Activated T-cell treated with anti-CD3 and anti-CD28 coated beads, Interleukin-2, amount 50 U/mL, for 48 hours (primary cell): ENCODE measurements around the gene OR9Q1.
"Not testable (repeated sequence)": the region's sequence is repeated elsewhere in the genome, so short reads cannot be mapped to it uniquely, and the experiment has no call there.

ENCODE experiments used
- DNase-seq, 2 experiments: peaks; one replicate each; pipeline ENCODE4 v3.0.0-alpha.2; 2020

The OR9Q1 gene, protein sequence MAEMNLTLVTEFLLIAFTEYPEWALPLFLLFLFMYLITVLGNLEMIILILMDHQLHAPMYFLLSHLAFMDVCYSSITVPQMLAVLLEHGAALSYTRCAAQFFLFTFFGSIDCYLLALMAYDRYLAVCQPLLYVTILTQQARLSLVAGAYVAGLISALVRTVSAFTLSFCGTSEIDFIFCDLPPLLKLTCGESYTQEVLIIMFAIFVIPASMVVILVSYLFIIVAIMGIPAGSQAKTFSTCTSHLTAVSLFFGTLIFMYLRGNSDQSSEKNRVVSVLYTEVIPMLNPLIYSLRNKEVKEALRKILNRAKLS

GRCh38 chr11:58023435-58023931 lies at the start of gene OR9Q1:
Gene OR9Q1, plus strand, starts transcription at chr11:58023881. Its CDS starts 155,564 bp downstream, at chr11:58179445.
- no peak for DNase-seq

GRCh38 chr11:57974132-57974531 lies 49.5 kb upstream of the OR9Q1 start:
- DNase-seq, result no peak

GRCh38 chr11:57974848-57975601 lies 48.7 kb upstream of the OR9Q1 start:
- DNase-seq, result no peak

DNA sequence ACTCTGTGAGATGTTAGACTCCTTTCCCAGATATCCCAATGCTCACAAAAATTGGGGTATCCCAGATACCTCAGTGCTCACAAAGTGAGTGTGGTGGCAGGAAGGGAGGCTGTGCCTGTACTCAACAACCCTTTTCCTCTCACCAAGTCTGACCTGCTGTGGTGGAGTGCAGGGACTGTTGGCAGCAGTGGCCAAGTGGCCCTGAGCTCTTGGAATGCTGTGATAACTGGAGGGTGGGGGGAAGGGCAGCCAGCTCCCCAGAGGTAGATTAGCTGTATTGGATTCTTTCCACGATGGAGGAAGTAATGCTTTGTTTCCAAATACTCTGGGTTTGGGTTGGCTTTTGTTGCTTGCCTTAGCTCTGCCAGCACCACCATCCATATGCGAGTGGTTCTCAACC lies 46.0 kb upstream of the OR9Q1 start:
- no peak for DNase-seq

DNA sequence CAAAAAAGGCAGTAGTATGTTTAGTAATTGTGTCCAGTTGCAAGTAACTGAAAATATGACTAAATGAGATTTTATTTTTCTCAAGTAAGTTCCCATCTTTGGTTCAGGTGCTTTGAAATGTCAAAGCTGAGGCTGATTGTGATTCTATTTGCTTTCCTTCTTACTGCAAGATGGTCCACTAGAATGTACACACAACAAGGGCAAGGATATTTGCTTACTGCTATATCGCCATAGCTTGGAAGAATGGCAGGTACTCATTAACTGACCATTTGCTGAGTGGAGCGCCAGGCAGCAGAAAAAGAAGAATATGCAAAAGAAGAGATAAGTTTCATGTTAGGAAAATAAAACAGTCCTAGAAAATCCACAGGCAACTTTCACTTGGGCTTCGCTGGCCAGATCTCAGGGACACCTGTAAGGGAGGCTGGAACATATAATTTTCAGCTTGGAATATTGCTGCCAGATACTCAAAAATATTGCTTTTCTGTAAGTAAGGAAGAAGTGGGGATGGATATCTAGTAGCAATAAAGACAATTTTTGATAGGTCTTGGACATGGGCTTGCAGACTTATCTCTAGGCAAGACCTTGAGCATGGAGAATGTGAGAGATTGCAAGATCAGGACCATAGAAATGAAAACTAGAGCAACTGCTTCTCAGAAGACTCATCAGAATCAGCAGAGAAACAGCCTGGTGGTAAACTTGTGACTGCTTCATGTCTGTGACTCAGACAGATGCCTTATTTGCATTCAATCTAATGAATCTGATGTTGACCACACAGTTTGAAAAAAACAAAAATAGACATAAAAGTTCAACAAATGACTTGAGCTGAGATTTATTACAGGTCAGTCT lies 44.8 kb upstream of the OR9Q1 start:
- no peak for DNase-seq

GRCh38 chr11:57979532-57980079 lies 44.1 kb upstream of the OR9Q1 start:
- DNase-seq, result no peak

DNA sequence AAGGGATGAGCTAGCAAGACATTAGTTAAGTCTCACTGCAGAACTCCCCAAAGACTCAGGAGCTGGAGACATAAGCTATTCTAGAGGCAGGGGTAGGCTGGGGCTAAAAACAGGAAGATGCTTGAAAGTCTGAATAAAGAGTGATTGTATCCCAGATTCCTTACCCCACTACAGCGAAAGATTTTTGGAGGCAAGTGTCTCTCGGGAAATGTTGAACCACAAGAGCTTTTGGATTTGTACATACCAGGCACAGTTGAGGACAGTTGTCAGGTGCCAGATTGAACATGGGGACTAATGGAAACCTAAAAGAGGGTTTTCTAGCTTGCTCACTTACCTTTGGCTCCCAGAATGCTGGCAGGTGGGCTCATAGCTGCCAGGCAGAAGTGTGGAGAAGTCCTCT lies 43.5 kb upstream of the OR9Q1 start:
- DNase-seq, result no peak

GRCh38 chr11:57981536-57981935 lies 42.1 kb upstream of the OR9Q1 start:
- no peak for DNase-seq

GRCh38 chr11:57982776-57983175 lies 40.9 kb upstream of the OR9Q1 start:
- DNase-seq, result no peak

- DNase-seq, result no peak
These were observed 40.5 kb upstream of the OR9Q1 start for GRCh38 chr11:57983191-57983590.

GRCh38 chr11:57999523-57999922 lies 24.2 kb upstream of the OR9Q1 start:
- not testable (repeated sequence) for DNase-seq

DNA sequence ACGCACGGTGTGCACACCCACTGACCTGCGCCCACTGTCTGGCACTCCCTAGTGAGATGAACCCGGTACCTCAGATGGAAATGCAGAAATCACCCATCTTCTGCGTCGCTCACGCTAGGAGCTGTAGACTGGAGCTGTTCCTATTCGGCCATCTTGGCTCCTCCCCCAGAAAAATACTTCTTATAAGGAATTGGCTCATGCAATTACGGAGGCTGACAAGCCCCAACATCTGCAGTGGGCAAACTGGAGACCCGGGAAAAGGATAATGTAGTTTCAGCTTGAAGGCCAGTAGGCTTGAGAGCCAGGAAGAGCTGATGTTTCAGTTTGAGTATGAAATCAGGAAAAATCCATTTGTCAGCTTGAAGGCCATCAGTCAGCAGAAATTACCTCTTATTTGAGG lies 23.7 kb upstream of the OR9Q1 start:
- DNase-seq, result not testable (repeated sequence)

DNA sequence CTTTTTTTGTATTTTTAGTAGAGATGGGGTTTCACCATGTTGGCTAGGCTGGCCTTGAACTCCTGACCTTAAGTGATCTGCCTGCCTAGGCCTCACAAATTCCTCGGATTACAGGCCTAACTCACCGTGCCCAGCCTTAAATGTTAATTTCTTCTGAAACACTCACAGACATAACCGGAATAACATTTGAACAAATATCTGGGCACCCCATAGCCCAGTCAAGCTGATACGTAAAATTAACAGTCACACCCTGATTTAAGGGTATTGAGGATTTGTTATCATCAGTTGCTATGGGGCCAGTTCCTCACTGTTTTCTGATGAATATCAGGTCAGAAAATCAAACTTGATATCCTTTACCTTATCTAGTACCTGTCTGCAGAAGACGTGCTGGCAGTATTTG lies 23.0 kb upstream of the OR9Q1 start:
- no peak for DNase-seq

- no peak for DNase-seq
These were observed 20.6 kb upstream of the OR9Q1 start for GRCh38 chr11:58003036-58003435.

DNA sequence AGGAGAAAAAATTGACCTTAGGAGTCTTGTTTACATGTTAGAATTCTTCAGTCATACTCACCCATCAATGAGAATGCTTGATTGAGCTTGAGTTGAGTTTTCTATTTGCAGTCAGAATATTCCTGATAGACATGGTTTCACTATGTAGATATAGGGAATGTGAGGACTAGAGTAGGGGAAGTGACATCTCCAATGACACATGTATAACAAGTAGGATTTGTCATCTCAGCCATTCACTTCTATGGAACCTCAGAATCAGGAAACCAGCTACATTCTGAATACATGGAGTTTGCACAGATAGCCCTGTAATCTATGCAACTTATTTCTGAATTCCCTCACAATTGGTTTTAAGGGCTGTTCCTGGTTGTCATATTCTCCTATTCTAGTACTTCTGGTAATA lies 20.1 kb upstream of the OR9Q1 start:
- no peak for DNase-seq

DNA sequence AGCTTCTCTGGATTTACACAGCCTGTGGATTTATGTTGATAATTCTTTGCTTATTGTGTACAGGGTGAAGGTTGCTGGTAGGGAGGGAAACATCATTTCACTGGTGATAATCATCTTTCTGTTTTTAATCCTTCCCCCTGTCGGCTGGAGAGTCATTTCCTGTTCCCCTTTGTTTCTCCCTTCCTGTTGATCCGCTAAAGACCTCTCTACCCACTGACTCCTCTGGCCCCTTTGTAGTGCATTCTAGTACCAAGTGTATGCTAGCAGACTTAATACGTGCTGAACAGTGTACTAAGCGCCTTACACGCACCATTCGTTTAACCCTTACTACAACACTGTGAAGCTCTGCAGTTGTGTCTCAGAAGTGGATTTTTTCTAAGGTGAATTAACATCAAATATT lies 19.0 kb upstream of the OR9Q1 start:
- DNase-seq, result no peak

- DNase-seq, result no peak
These were observed 16.7 kb upstream of the OR9Q1 start for GRCh38 chr11:58006940-58007339.

GRCh38 chr11:58011771-58012170 lies 11.9 kb upstream of the OR9Q1 start:
- DNase-seq, result no peak

GRCh38 chr11:58024601-58025091 lies 965 bp downstream of the OR9Q1 start:
- no peak for DNase-seq

- DNase-seq, result no peak
These were observed 3.7 kb downstream of the OR9Q1 start for GRCh38 chr11:58027341-58027740.

DNA sequence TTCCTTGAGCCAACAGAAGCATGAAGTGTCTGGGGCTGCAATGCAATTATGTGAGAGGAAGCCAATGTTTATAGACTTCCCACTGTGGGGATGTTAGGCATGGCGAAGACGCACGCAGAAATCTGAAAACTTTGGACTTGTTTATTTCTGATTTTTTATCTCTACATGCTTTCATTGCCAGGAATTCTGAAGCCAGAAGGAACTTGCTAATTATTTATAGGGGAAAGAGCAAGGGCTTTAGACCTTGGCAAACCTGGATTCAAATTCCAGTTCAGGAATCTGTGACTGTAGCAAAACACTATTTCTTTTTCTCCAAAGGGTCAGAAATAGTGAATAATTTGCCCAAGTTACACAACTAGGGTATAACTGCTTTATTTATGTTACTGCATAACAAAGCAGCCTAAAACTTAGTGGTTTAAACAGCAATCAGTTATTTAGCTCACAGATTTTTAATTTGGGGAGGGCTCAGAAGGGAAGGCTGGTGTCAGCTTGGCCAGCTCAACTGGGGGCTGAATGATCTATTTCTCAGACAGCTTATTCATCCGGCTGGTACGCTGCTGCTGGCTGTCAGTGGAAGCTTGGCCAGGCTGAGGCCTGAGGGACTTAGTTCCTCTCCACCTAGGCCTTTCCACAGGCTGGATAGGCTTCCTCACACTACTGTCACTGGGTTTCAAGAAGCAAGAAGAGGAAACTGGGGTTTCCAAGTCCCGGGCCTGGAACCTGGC lies 5.2 kb downstream of the OR9Q1 start:
- no peak for DNase-seq

GRCh38 chr11:58030653-58031052 lies 7.0 kb downstream of the OR9Q1 start, which contains the start of gene OR6Q1:
Gene OR6Q1, plus strand, starts transcription at chr11:58030953. Its CDS starts 0 bp downstream, at chr11:58030953.
- DNase-seq, result no peak
